Stimulated activated naive CD8-positive, alpha-beta T cell treated with anti-CD3 and anti-CD28 coated beads, Interleukin-15, Interleukin-2, amounts not matched to agents 100 ng/mL and 50 ng/mL, for 24 hours (primary cell): ENCODE data around the gene ZFHX3.
"Not testable (repeated sequence)": the region's sequence is repeated elsewhere in the genome, so short reads cannot be mapped to it uniquely, and the experiment has no call there.

ENCODE experiments used
- H3K27ac Mint-ChIP-seq: one replicate; pipeline ENCODE4 v1.8.0; 2021; ENCODE audit warnings: mild to moderate bottlenecking, mixed read lengths
- H3K27me3 Mint-ChIP-seq: one replicate; pipeline ENCODE4 v1.8.0; 2021; ENCODE audit warnings: mixed read lengths
- H3K36me3 Mint-ChIP-seq: one replicate; pipeline ENCODE4 v1.8.0; 2021; ENCODE audit warnings: low read depth, mixed read lengths
- H3K4me1 Mint-ChIP-seq: one replicate; pipeline ENCODE4 v1.8.0; 2021; ENCODE audit warnings: low read depth, mixed read lengths
- H3K4me3 Mint-ChIP-seq: one replicate; pipeline ENCODE4 v1.8.0; 2021; ENCODE audit warnings: mild to moderate bottlenecking, mixed read lengths
- H3K9me3 Mint-ChIP-seq: one replicate; pipeline ENCODE4 v1.8.0; 2021; ENCODE audit warnings: mixed read lengths

The ZFHX3 gene

DNA sequence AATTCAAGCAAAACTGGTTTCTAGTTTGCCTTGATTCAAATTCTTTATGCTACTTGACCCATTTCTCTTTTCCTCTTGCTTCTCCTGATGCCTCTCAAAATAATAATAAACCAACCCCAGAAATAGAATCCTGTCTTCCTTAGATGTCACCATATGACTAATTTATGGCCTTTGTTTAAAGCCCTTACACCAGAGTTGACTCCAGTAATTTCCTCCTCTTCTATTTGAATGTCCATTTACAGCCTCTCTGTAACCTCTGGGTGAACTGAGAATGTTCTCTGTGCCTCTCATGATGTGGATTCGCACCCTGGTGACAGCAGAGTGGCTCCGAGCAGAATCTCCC is 31.5 kb downstream of the ZFHX3 start:
- H3K9me3 Mint-ChIP-seq: no peaks in the 10 kb centered on the region
- H3K4me1 Mint-ChIP-seq: peaks cover 9% of the 10 kb centered on the region
- no peak overlapping the region for H3K27ac Mint-ChIP-seq
- H3K4me3 Mint-ChIP-seq: no peak overlapping the region
- no peaks in the 10 kb centered on the region for H3K36me3 Mint-ChIP-seq
- no peaks in the 10 kb centered on the region for H3K27me3 Mint-ChIP-seq

DNA sequence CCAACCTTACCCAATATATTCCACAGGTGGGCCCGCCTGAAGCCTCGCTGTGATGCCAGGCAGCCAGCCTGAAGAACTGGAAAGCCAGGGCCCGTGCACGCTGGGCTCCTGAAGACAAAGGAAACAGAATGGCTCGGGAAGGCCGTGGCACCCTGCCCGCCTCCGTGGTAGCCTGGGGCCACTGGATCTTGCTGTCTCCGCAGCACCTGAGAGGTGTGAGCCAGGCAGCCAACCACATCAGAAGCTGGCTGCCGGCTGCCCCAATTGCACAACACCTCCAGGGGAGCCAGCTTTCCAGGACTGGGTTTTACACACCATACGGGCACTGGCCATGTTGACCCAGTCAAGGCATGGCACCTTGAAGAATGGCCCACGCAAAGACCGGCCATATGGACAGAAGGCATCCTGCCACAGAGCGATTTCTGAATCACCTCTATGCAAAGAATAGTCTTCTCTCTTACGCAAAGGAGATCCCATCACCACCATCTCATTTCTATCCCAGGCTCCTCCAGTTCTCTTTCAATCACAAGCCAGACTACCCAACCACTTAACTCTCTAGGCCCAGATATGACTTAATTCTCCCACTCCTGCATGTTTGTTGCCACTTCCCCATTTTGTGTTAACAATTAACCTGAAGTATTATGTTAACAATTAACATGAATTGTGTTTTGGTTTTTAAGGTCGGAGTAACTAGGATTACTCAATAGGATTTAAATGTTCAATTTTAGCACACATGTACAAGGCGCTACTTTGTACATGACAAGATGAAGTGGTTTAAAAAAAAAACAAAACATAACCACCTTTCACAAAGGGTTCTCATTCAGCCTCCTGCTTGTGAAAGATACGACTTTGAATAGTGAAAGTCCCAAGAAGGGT is 32.1 kb downstream of the ZFHX3 start:
- no peaks in the 10 kb centered on the region for H3K9me3 Mint-ChIP-seq
- no peaks in the 10 kb centered on the region for H3K36me3 Mint-ChIP-seq
- H3K27ac Mint-ChIP-seq: no peak overlapping the region
- H3K27me3 Mint-ChIP-seq: no peaks in the 10 kb centered on the region
- H3K4me3 Mint-ChIP-seq: no peak overlapping the region
- H3K4me1 Mint-ChIP-seq: peaks cover 9% of the 10 kb centered on the region

DNA sequence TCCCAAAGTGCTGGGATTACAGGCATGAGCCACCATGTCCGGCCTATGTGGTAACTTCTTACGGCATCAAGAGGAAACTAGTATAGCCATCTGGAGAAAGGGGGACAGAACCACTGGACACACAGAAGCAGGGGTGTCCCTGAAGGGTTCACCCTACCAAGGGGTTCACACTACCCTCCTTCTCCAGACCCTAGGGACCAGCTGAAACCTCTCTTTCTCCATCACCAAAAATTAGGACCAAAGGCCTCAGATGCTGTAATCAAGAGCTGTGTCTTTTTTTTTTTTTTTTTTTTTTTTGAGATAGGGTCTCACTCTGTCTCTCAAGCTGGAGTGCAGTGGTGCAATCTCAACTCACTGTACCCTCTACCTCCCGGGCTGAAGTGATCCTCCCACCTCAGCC is 33.2 kb downstream of the ZFHX3 start:
- H3K4me1 Mint-ChIP-seq: peaks cover 9% of the 10 kb centered on the region
- no peaks in the 10 kb centered on the region for H3K9me3 Mint-ChIP-seq
- no peak overlapping the region for H3K4me3 Mint-ChIP-seq
- no peaks in the 10 kb centered on the region for H3K27me3 Mint-ChIP-seq
- no peaks in the 10 kb centered on the region for H3K36me3 Mint-ChIP-seq
- H3K27ac Mint-ChIP-seq: no peak overlapping the region

DNA sequence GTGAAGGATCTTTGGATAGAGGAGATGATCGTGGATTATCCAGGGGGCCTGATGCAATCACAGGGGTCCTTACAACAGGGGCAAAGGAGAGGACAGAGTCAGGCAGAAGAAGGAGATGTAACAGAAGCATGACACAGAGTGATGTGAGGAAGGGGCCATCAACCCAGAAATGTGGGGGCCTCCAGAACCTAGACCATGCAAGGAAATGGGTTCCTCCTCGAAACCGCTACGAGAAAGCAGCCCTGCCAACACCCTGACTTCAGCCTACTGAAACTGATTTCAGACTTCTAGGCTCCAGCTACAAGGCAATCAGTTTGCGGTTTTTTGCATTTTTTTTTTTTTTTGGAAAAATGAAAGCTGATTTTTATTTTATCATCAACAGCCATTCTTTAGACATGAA is 34.0 kb downstream of the ZFHX3 start:
- Mint-ChIP-seq H3K4me3 (no peak overlapping the region), H3K36me3 (no peaks in the 10 kb centered on the region), H3K27me3 (no peaks in the 10 kb centered on the region), H3K9me3 (no peaks in the 10 kb centered on the region), H3K4me1 (peaks cover 9% of the 10 kb centered on the region), H3K27ac (no peak overlapping the region)

DNA sequence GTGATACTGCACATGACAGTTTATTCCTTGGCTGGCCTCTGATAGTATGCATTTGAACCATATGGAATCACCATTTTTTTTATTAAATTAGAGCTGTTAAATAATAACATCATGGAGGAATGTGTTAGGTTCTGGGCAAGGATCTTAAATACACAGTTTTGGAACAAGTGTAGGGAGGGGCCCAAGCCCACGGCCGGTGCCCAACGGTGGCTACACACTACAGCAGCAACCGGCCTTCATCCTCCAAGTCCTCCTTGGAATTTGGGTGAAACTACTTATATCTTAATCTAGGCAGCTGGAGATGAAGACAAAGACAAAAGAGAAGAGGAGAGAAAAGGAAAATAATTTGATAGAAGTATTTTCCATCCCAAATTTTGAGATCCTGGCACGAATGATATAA is 35.6 kb downstream of the ZFHX3 start:
- Mint-ChIP-seq H3K4me1 (peaks cover 9% of the 10 kb centered on the region), H3K27ac (no peak overlapping the region), H3K9me3 (no peaks in the 10 kb centered on the region), H3K36me3 (no peaks in the 10 kb centered on the region), H3K4me3 (no peak overlapping the region), H3K27me3 (no peaks in the 10 kb centered on the region)

DNA sequence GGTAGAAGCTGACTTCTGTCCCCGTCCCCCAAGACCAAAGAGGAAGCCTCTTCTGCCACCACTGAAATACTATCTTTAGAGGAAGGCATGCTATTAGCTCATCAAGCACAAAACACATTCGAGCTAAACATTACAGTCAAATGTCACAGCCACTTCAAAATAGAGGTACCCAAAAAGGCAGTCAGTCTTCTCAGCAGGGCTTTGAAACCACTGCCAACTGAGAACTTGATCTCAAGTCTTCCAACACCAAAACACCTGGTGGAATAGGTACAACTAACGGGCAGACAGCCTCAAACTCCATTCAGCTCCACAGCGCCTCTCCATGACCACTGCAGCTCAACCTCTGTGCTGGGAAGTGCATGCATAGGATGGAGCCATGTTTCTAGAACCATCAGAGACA is 36.0 kb downstream of the ZFHX3 start:
- H3K9me3 Mint-ChIP-seq: no peaks in the 10 kb centered on the region
- H3K4me3 Mint-ChIP-seq: no peak overlapping the region
- H3K27ac Mint-ChIP-seq: no peak overlapping the region
- no peaks in the 10 kb centered on the region for H3K36me3 Mint-ChIP-seq
- H3K27me3 Mint-ChIP-seq: no peaks in the 10 kb centered on the region
- peaks cover 9% of the 10 kb centered on the region for H3K4me1 Mint-ChIP-seq

DNA sequence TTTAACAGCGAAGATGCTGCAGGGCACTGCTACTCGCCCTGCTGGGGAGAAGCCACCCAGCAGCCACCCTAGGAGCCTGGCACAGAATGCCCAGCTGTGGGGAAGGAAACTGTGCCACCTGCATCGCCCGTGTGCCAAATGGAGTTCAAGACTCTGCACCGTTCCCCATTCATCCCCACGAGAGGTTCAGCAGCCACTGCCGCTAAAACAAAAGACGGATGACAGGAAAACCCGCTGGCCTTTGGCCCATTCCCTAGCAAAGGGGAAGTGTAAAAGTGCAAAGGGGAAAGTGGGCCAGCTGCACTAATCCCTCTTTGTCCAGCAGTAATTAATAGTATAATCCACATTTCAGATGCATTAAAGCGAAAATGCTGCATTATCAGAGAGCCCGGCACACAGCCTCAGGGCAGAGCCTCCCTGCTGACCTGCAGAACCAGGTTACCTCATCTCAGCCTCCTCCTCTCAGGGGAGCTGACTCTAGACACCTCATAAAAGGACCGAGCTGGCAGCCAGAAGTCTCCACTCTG is 37.7 kb downstream of the ZFHX3 start:
- H3K27ac Mint-ChIP-seq: no peak overlapping the region
- H3K36me3 Mint-ChIP-seq: no peaks in the 10 kb centered on the region
- H3K27me3 Mint-ChIP-seq: no peaks in the 10 kb centered on the region
- H3K4me3 Mint-ChIP-seq: no peak overlapping the region
- no peaks in the 10 kb centered on the region for H3K4me1 Mint-ChIP-seq
- H3K9me3 Mint-ChIP-seq: no peaks in the 10 kb centered on the region

DNA sequence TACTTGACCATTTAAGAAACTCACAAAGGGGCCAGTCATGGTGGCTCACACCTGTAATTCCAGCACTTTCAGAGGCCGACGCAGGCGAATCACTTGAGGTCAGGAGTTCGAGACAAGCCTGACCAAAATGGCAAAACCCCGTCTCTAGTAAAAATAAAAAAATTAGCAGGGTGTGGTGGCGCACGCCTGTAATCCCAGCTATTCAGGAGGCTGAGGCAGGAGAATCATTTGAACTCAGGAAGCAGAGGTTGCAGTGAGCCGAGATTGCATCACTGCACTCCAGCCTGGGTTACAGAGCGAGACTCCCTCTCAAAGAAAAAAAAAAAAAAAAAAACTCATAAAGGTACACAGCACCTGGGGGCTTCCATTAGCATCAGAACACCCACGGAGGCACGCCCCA is 38.2 kb downstream of the ZFHX3 start:
- not testable (repeated sequence) for H3K36me3 Mint-ChIP-seq, H3K27ac Mint-ChIP-seq, H3K9me3 Mint-ChIP-seq, H3K4me1 Mint-ChIP-seq, H3K4me3 Mint-ChIP-seq, H3K27me3 Mint-ChIP-seq

DNA sequence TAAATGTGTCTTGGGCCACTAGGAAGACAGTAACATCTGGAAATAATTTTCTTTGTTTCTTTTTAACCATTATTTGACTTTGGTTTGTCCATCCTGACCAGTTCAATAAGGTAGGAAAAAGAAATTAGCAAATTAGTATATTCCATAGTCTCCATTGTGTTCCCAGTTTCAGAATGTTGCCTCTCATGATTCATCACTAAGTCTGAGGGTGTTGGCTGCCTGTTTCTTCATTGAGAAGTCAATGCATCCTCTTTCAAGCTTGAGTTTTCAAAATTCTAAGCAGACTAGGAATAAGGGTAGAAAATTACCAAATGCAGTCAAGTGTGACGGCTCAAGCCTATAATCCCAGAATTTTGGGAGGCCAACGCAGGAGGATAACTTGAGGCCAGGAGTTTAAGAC is 41.9 kb downstream of the ZFHX3 start:
- H3K4me3 Mint-ChIP-seq: no peak overlapping the region
- H3K27me3 Mint-ChIP-seq: no peaks in the 10 kb centered on the region
- H3K4me1 Mint-ChIP-seq: no peaks in the 10 kb centered on the region
- no peaks in the 10 kb centered on the region for H3K9me3 Mint-ChIP-seq
- no peak overlapping the region for H3K27ac Mint-ChIP-seq
- H3K36me3 Mint-ChIP-seq: no peaks in the 10 kb centered on the region

DNA sequence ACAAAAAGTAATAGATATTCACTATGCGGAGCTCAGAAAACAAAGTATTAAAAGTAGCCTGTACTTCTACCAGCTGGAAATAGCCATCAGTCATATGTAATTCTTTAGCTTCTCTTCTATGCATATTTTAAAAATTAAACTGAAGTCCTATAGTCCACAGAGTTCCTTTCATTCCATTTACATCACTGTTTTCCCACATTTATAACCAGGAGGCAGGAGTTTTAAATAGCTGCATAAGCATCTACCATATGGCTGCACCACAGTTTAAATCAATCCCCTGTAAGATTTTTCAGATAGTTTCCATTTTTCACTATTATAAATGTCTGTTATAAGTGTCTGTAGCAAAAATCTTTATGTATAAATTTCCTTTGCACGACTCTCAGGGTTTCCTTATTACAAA is 45.1 kb downstream of the ZFHX3 start:
- Mint-ChIP-seq H3K4me1 (no peaks in the 10 kb centered on the region), H3K36me3 (no peaks in the 10 kb centered on the region), H3K9me3 (no peaks in the 10 kb centered on the region), H3K4me3 (no peak overlapping the region), H3K27me3 (no peaks in the 10 kb centered on the region), H3K27ac (no peak overlapping the region)

DNA sequence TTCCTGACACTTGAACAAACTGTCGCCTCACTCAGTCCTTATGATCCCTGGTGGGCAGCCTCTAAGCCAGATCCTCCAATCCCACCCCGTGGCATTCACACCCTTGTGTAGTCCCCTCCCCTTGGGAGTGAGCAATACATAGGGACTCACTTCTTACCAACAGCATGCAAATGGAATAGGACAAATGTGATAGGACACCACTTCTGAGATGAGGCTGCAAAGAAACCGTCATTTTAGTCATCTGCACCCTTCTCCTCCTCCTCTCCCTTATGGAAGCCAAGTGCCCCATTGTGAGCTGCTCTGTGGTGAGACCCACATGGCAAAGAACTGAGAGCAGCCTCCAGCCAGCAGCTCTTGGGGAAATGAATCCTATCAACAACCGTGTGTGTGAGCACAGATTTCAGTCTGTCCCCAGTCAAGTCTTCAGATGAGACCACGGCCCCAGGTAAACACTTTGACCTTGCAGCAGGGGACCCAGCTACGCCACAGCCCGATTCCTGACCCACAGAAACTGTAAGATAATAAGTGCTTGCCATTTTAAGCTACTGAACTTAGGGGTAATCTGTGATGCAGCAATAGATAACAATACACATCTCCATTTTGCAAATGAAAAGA is 46.9 kb downstream of the ZFHX3 start:
- Mint-ChIP-seq H3K4me1 (no peaks in the 10 kb centered on the region), H3K4me3 (no peak overlapping the region), H3K27ac (no peak overlapping the region), H3K36me3 (no peaks in the 10 kb centered on the region), H3K9me3 (no peaks in the 10 kb centered on the region), H3K27me3 (no peaks in the 10 kb centered on the region)

DNA sequence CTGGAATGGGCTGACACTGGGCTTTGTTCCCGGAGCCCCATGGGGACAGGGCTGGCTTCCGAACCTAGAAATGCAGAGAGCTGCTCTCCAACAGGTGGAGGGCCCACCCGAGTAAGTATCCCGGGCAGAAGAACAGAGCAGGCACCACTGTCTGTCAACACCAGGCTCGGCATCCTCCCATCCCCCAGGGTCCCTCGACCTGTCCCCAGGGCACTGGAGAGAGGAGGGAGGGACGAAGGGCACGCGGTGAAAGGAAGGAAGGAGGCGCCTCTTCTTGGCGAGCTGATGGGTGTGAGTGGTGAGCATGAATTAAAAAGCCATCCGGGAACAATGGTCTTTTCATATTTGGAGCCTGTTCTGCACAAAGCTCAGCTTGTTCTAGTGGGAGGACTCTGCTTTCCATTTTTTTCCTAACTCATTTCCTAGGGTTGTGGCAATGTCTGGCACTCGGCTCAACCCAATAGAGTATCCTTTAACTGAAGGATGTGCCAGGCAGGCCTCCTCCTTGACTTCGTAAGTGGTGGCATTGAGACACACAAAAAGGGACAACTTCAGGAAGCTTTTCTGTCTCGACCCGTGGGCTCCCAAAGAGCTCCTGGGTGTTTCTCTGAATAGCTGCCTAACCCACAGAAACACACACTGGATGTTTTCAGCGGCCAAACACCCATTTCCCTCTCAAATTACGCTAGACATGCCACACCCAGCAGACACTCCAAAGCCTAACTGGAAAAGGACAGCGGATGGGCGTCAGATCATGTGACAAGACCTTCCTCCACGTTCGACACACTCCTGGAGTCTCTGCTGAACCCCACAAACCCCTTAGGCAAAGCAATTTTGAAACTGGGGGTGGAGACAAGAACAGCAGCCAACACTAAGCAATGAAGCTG is 47.7 kb downstream of the ZFHX3 start:
- H3K4me1 Mint-ChIP-seq: no peaks in the 10 kb centered on the region
- H3K27ac Mint-ChIP-seq: no peak overlapping the region
- no peaks in the 10 kb centered on the region for H3K36me3 Mint-ChIP-seq
- H3K27me3 Mint-ChIP-seq: no peaks in the 10 kb centered on the region
- no peaks in the 10 kb centered on the region for H3K9me3 Mint-ChIP-seq
- H3K4me3 Mint-ChIP-seq: no peak overlapping the region

DNA sequence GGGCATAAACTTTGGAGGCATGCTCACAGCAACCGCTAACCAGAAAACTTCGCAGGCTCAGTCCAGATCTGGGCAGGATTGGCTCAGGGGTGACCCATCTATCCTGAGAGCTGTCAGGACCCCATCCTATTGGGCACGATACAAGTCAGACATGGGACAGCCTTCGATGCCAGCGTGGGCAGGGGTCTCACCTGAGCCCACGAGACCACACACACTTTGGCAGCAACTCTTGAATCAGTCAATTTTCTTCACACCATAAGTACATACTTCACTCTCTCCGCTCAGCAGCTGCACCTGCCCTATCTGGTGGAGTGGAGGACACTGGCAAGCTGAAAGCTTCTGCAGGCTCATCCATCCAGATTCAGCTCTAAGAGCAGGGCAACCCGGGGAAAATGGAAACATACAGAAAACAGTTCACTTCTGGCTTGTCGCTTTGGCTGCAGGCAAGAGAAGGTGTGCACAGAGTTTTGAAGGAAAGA is 48.3 kb downstream of the ZFHX3 start:
- H3K27me3 Mint-ChIP-seq: no peaks in the 10 kb centered on the region
- H3K27ac Mint-ChIP-seq: no peak overlapping the region
- H3K4me3 Mint-ChIP-seq: no peak overlapping the region
- H3K4me1 Mint-ChIP-seq: no peaks in the 10 kb centered on the region
- no peaks in the 10 kb centered on the region for H3K9me3 Mint-ChIP-seq
- no peaks in the 10 kb centered on the region for H3K36me3 Mint-ChIP-seq

DNA sequence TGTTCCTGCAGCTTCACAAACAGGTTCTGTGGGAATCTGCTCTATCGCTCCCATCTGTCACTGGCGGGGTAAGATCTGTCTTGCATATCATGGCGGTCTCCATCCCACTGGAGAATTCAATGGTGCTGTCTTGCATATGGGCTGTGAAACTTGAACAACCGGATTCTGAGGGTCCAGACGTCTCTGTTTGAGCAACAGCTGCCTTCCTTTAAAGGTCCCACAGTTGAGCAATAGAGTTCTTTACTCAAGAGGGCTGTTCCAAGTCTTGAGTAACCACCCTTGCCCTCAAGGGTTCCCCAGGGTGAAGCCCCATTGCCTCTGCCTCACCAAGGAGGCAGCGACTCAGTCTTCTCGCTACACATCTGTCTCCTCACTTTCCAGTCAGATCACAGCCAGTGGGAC is 50.8 kb downstream of the ZFHX3 start:
- Mint-ChIP-seq H3K4me3 (no peak overlapping the region), H3K27ac (no peak overlapping the region)

More for the DNA sequence above, 50.8 kb downstream of the ZFHX3 start:
- no peaks in the 10 kb centered on the region for H3K4me1 Mint-ChIP-seq
- no peaks in the 10 kb centered on the region for H3K27me3 Mint-ChIP-seq
- H3K36me3 Mint-ChIP-seq: no peaks in the 10 kb centered on the region
- H3K9me3 Mint-ChIP-seq: no peaks in the 10 kb centered on the region
